ENCODE data around the gene KIAA1217.

DNA sequence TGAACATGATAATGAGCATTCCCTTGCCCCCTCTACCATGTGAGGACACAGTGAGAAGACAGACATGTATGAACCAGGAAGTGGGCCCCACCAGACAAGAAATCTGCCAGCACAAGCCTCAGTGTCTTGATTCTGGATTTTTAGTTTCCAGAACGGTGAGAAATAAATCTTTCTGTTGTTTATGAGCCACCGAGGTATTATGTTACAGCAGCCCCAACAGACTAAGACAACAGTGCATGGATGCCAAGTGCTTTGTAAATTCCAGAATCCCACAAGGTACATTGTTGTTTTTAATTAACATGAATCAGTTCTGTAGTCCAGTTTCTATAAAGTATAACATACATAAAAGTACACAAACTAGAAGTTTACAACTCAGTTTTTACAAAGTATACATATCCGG, 352.5 kb downstream of the KIAA1217 start:
- TF ChIP-seq POLR2A (IDR thresholded peaks at IDR 0.05; ENCODE audit: low read length) (no peak), GATA1 (IDR thresholded peaks at IDR 0.05; ENCODE audit: low read depth, low read length) (no peak)
